ENCODE data around the gene CCDC172. TPM values are rescaled to one million over a fixed set of nuclear protein-coding genes. Genes with fewer than 3 reads are reported as not detected.

The CCDC172 gene
- total and polyA plus RNA-seq, 2 of the 4 experiments (the other 2 are of a cell fraction), result not detected

- Histone ChIP-seq H2AK9ac (replicated peaks; ENCODE audit: low read depth, low read length, poor library complexity) (no peak overlapping the region), H3K18ac (ENCODE audit: low read depth, low read length) (no peak overlapping the region), H4K91ac (ENCODE audit: insufficient read depth, low read depth, low read length) (no peak overlapping the region), H3K56ac (ENCODE audit: extremely low read depth, insufficient read depth, low read length) (no peak overlapping the region), H2BK5ac (ENCODE audit: low read depth, low read length, poor library complexity, severe bottlenecking) (peak overlapping the region; percentile 17), H2BK15ac (ENCODE audit: low read depth, low read length) (no peak overlapping the region), H2AFZ (replicated peaks; ENCODE audit: low read length, poor library complexity) (no peak overlapping the region), H2BK20ac (ENCODE audit: low read depth, low read length) (no peak overlapping the region), H3K4me1 (ENCODE audit: control insufficient read depth, insufficient read depth, low read length) (no peaks in the 10 kb centered on the region), H2BK120ac (ENCODE audit: low read depth, low read length) (no peak overlapping the region), H4K5ac (ENCODE audit: low read depth, low read length) (no peak overlapping the region), H3K9me3 (ENCODE audit: control insufficient read depth, insufficient read depth, low read length) (no peaks in the 10 kb centered on the region), H4K8ac (ENCODE audit: low read depth in 2 of 2, low read length in 2 of 2) (no peak overlapping the region), H3K27ac (ENCODE audit: insufficient read depth, low read length) (no peak overlapping the region), H3K4me3 (ENCODE audit: insufficient read depth, low read depth, low read length) (no peak overlapping the region), H3K23ac (ENCODE audit: low read depth, low read length) (no peak overlapping the region), H3K36me3 (ENCODE audit: control insufficient read depth, insufficient read depth, low read length) (no peaks in the 10 kb centered on the region), H2AK5ac (ENCODE audit: low read depth, low read length) (no peak overlapping the region), H3K79me1 (ENCODE audit: low read depth in 1 of 2, low read length in 2 of 2) (no peaks in the 10 kb centered on the region), H3K4me2 (ENCODE audit: low read depth, low read length) (no peak overlapping the region), H3K4ac (ENCODE audit: low read depth, low read length) (no peak overlapping the region), H3K14ac (replicated peaks; ENCODE audit: low read depth, low read length) (no peak overlapping the region), H3K9ac (ENCODE audit: low read depth, low read length) (no peak overlapping the region), H3K9me1 (ENCODE audit: insufficient read depth, low read length) (no peaks in the 10 kb centered on the region), H3K27me3 (ENCODE audit: control insufficient read depth, insufficient read depth, low read length) (no peaks in the 10 kb centered on the region), H4K20me1 (ENCODE audit: insufficient read depth, low read length) (no peaks in the 10 kb centered on the region)
- ChIA-PET CTCF (interaction anchor here (0.5 to 1.9 kb wide), 8 partner anchors 40 to 953 kb away, joined by 3 to 11 read pairs (median 3); no protein-coding TSS in a partner anchor), POLR2A (ENCODE audit: unreplicated experiment) (no interaction called here)
- dilution Hi-C loops (cut with HindIII; ENCODE audit: low sequenced_read_pairs, unreplicated experiment) (no loop called here), intact Hi-C loops (cut with micrococcal nuclease) (loop anchor here (10.0 kb wide), 1 partner anchor 1211 kb away; no protein-coding TSS in a partner anchor), in situ Hi-C loops (cut with MboI; ENCODE audit: low sequenced_read_pairs) (loop anchor here (25.0 kb wide), 1 partner anchor 1023 kb away; no protein-coding TSS in a partner anchor)
- no CpG with 5 or more reads among the region's 2 CpGs for WGBS, 2 experiments (ENCODE audit: extremely low coverage in 2 of 2, insufficient read length in 1 of 2)
- TF ChIP-seq POLR2A (IDR thresholded peaks at IDR 0.05; ENCODE audit: low read depth, low read length) (no peak), CHD1 (IDR thresholded peaks at IDR 0.05; ENCODE audit: low read depth, low read length) (no peak), MAZ (IDR thresholded peaks at IDR 0.05; ENCODE audit: borderline replicate concordance, low read depth, low read length) (no peak), FOS (IDR thresholded peaks at IDR 0.05; ENCODE audit: low read depth, low read length) (no peak), NFE2L2 (IDR thresholded peaks at IDR 0.05; ENCODE audit: low read depth, low read length) (no peak)
- ATAC-seq (ENCODE audit: low read depth) (no peak), DNase-seq (no peak)
- no TSS peak for BruUV-seq (replicated peaks)
Observed at GRCh38 chr10:116385311-116385710, 61.1 kb downstream of the CCDC172 start.

Measured in IMR-90 (cell line).